ENCODE data around the gene CNTN4.

GRCh38 chr3:2423143-2423542, 324.5 kb downstream of the CNTN4 start:
- no peak for TF ChIP-seq EZH2 (IDR thresholded peaks at IDR 0.05; ENCODE audit: borderline replicate concordance, low read depth, low read length, severe bottlenecking)
- no peak for TF ChIP-seq CTCF (IDR thresholded peaks at IDR 0.05; ENCODE audit: extremely low read depth in 1 of 2, insufficient read depth in 1 of 2, low read depth in 1 of 2, low read length in 2 of 2)
- no peak for TF ChIP-seq POLR2A (IDR thresholded peaks at IDR 0.05; ENCODE audit: low read depth, low read length)

Measured in endothelial cell of umbilical vein (primary cell).